IPS DF 4.7 (cell line): ENCODE measurements around the gene ZSCAN16.
"Not testable (repeated sequence)": the region's sequence is repeated elsewhere in the genome, so short reads cannot be mapped to it uniquely, and the experiment has no call there.

Experiments
- DNase-seq: peaks from one replicate; pipeline ENCODE4 v3.0.0-alpha.2; 2013; ENCODE audit warnings: low spot score; ENCODE audit errors: extremely low read depth

The ZSCAN16 gene

DNA sequence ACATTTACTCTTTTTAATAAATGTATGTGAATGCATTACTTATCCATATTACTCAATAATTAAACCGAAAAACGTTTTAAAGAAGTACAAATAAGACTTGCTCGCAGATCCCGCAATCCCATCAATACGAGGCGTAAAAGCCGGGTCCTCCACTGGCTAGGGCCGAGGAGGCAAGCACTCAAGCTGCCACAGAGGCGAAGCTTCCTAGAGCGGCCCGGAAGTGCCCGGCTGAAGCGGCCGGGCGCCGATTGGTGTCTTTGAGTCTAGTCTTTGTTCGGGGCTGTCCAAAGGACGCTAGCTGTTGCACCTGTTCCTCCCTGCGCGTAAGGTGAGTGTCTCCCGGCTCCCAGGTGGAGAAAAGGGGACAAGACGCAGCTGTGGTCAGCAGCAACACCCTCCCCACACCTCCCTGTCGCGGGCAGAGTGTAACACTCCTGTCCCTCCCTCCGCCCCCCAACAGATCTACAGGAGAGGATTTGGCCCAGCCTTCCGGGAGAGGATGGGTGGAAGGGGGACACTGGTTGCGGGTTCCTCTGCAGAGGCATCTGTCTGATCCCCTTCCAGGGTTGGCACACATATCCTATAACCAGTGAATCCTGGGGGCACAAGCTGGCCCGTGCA, at the start of gene ZSCAN16:
Gene ZSCAN16, plus strand, starts transcription at position 260 of the 621 bp plus-strand sequence. CDS start 835 bp downstream, outside the sequence.
- no peak for DNase-seq

DNA sequence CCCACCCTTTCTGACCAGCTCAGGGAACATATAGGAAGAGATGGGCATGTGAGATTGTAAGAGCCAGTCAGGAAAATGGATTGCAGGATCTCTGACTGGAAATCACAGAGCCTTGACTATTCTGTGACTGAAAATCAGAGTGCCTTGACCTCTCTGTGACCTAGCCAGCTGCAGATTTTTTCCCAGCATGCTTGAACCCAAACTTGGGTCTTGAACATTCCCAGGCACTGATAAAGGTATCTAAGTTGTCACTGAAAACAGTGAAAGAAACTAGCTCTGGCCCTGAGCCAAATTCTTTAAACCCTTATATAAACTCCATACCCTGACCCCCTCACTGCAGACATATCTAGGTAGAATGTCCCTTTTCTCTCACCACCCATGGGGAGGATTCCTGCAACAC, 46.4 kb upstream of the ZSCAN16 start:
- DNase-seq = no peak

DNA sequence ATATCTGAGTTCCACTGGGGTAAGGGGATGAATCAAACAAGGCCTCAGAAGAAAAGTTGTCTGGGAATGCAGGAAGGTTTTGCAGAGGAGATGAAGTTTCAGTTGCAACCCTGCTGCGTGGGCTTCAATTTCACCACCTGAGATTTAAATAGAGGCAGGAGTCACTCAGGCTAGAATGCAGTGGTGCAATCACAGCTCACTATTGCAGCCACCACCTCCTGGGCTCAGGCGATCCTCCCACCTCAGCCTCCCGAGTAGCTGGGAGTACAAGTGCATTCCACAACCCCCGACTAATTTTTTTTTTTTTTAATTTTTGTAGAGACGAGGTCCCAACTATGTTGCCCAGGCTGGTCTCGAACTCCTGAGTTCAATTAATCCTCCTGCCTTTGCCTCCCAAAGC, 45.6 kb upstream of the ZSCAN16 start:
- DNase-seq = no peak

DNA sequence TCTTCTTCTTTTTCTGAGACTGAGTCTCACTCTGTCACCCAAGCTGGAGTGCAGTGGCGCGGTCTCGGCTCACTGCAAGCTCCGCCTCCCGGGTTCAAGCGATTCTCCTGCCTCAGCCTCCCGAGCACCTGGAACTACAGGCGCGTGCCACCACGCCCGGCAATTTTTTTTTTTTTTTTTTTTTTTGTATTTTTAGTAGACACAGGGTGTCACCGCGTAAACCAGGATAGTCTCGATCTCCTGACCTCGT, 44.1 kb upstream of the ZSCAN16 start, which contains the start of gene ZNF165:
Gene ZNF165, plus strand, starts transcription at position 188 of the 250 bp plus-strand sequence. CDS start 4,913 bp downstream, outside the sequence.
- DNase-seq = not testable (repeated sequence)

DNA sequence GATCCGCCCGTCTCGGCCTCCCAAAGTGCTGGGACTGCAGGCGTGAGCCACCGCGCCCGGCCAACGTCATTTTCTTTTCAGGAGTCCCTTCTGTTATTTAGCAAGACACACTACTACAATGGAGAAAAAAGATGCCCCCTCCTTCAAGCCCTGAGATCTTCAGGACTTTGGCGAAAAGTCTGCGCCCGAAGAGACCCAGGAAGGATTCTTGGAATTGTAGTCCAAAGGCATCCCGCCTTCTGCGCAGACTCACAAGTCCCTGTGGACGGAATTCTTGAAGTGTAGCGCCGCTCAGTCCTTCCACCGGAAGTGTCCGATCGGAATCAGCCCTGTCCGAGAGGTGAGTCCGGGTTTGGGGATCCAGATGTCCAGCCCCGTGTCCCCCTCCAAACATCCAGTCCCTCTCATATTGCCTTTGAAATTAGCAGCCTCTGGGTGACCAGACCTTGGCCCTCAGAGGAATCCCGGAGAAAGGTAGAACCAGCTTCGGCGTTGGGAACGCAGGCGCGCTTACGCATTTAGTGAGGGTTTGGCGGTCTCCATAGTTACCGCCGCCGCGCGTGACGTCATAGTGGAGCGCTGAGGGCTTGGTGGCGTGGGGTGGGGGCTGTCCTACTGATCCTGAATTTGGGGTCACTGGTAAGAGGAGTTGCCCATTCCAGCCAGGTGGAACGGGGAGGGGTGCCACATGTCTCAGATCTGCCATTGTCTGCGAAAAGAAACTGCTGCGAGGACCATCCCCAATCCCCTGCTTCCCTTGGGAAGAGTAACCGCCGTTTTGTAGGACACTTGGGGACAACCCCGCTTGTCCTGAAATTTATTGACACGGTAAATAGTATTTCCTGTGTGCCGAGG, 43.6 kb upstream of the ZSCAN16 start:
- DNase-seq = peak; percentile 88

DNA sequence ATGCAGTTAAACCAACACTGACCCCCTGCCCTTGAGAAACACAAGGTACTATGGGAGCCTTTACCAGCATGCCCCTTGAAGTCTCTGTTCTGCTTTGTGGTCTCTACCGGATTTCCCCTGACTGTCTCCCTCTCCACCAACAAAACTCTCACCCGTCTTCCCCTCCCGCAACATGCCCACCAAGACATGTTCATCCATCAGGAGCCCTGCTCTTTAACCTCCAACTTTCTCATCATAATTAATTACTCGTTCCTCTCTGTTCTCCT, 43.0 kb upstream of the ZSCAN16 start:
- no peak for DNase-seq

DNA sequence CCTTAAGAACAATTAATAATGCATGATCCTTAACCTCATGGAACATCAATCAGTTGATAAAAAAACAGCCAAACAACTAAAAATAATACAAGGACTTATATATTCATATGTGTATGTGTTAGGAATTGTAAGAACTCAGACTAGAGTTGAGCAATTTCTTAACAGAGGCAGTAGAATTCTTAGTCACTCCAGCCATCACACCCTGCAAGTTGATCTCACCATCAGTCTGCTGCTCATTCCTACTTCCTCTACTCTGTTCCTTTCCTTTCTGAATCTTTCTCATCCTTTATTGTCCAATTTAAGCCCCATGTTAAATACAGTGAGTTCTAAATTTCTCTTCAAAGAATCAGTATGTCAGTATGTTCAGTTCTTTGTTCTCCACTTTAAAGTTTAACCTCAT, 41.5 kb upstream of the ZSCAN16 start:
- no peak for DNase-seq

DNA sequence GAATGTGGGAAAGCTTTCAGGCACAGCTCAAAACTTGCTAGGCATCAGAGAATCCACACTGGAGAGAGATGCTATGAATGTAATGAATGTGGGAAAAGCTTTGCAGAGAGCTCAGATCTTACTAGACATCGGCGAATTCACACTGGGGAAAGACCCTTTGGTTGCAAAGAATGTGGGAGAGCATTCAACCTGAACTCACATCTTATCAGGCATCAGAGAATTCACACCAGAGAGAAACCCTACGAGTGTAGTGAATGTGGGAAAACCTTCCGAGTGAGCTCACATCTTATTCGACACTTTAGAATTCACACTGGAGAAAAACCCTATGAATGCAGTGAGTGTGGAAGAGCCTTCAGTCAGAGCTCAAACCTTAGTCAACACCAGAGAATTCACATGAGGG, 35.4 kb upstream of the ZSCAN16 start:
- no peak for DNase-seq

DNA sequence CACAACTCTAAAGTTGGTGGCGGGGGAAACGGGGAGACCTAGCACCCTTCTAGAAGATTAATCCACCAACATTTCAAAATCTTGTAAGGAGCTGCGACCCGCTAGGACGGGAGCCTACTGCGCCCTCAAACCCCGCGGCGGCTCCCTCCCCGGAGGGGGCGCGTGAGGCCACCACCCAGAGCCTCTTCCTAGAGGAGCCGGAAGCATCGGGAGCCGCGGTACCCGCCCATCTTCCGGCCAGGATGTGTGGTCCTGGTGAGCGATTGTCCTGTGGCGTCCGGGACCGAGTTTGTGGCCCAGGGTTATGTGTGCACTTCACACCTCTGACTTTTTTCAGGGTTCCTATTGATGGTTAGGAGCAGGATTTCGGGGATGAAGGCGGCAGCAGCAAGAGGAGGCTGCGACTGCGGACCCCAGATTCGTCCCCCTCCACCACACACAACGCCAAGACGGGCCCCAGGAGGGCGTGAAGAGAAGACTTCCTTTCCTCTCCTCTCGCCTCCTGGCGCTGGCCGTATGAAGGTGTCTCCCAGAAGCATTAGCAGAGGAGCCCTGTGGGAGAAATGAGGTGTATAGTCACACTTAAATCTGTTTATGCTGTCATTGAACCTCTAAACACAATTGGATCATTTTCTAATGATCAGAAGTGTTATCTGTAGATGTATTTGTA, 33.4 kb upstream of the ZSCAN16 start:
- DNase-seq = no peak

DNA sequence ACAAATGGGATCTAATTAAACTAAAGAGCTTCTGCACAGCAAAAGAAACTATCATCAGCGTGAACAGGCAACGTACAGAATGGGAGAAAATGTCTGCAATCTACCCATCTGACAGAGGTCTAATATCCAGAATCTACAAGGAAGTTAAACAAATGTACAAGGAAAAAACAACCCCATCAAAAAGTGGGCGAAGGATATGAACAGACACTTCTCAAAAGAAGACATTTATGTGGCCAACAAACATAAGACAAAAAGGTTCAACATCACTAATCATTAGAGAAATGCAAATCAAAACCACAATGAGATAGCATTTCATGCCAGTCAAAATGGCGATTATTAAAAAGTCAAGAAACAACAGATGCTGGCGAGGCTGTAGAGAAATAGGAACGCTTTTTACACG, 22.2 kb upstream of the ZSCAN16 start:
- DNase-seq = not testable (repeated sequence)

DNA sequence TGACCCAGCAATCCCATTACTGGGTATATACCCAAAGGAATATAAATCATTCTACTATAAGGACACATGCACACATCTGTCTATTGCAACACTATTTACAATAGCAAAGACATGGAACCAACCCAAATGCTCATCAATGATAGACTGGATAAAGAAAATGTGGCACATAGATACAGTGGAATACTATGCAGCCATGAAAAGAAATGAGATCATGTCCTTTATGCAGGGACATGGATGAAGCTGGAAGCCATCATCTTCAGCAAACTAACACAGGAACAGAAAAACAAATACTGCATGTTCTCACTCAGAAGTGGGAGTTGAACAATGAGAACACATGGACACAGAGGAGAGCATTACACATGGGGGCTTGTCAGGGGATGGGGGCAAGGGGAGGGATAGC, 21.7 kb upstream of the ZSCAN16 start:
- DNase-seq = not testable (repeated sequence)

DNA sequence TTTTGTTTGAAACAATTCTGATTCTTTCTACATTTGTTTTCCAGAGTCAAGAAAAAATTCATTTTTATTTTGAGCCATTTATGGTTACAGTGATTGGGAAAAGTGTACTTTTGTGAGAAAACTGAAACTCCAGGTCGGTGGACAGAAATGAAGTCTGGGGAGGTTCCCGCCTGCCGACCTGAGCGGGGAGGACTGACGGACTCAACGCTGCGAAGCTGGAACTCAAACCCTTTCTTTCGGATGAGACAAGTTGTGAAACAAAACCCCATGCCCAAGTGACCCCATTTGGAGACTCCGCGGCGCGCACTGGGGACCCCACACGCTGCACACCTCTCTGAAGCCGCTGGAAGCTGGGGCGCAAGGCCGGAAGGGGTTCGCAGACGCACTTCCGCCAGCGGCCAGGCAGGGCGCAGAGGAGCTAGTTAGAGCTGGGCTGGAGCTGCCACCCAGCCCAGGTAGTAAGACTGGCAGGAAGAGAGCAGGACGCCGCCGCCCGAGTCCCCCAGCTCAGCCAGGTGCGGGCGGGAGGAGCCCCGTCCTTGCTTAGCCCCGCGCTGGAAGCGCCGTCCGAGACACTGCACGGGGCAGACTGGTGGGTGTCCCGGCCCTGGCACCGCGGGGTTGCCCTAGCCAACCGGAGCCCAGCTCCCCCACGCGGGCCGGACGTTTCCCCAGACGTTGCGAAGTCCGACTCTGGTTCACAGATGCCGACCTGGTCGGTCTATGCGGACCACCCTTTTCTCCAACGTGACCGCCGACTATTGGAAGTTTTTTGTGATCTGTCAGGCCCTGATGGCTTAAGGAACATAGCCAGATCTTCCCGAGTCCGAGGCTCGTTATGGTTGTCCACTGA, 19.8 kb upstream of the ZSCAN16 start:
- DNase-seq = peak; percentile 25

DNA sequence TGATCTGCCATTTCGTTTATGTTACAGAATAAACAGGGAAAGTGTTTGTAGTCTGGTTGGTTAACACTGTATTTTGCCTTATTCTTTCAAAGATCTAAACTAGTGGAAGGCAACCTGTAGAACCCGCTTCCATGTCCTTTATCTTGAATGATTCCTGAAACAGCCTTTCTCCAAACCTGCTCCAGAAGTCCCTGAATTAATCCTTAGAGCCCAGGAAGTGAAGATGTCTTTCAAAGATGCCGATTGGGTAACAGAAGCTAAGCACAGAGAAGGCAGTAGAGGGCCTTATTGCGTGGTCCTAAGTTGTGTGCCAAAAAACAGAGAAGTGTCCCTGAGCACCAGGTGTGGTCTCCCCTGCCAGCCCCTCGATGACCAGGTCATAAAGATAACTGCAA, 19.2 kb upstream of the ZSCAN16 start:
- DNase-seq = no peak

DNA sequence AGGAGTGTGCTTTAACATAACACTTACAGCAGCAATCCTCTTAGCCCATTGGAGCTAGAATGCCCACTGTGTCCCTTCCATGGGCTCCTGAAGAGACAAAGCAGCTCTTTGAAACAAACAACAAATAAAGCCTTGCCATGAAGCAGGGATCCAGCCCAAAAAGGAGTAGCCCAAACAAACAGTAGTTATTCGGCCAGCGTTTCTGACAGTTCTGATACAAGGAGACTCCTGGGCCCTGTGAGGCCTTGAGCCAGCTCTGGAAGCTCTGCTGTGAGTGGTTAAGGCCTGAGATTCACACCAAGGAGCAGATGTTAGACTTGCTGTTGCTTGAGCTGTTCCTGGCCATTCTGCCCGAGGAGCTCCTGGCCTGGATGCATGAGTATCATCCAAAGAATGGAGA, 16.9 kb upstream of the ZSCAN16 start:
- no peak for DNase-seq

DNA sequence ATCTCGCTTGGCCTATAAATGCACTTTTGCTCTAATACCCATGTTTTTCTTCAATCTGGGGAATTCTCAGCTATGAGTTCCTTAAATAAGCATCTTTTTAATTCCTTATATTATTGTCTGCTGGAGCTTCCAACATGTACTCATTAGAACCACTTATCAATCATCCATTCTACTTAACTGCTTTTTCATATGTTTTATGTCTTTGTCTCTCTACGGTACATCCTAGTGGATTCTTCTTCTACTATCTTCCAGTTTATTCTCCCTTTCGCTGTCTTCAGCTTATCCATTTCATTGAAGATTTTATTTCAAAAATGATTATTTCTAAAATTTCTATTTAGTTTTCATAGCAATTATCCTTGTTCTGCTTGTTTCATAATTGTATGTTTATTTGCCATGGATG, 12.4 kb upstream of the ZSCAN16 start:
- DNase-seq = no peak

DNA sequence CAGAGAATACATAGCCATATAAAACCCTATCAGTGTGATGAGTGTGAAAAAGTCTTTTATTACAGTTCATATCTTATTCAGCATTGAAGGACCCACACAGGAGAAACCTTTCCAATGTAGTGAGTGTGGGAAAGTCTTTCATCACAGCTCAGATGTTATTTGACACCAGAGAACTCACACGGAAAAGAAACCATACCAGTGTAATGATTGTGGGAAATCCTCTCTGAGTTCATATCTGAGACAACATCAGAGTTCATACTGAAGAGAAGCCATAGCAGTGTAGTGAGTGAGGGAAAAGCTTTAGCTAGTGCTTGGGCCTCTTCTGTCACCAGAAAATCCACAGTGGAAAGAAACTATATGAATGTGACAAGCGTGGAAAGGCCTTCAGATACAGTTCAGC, 8.6 kb upstream of the ZSCAN16 start:
- DNase-seq = no peak

DNA sequence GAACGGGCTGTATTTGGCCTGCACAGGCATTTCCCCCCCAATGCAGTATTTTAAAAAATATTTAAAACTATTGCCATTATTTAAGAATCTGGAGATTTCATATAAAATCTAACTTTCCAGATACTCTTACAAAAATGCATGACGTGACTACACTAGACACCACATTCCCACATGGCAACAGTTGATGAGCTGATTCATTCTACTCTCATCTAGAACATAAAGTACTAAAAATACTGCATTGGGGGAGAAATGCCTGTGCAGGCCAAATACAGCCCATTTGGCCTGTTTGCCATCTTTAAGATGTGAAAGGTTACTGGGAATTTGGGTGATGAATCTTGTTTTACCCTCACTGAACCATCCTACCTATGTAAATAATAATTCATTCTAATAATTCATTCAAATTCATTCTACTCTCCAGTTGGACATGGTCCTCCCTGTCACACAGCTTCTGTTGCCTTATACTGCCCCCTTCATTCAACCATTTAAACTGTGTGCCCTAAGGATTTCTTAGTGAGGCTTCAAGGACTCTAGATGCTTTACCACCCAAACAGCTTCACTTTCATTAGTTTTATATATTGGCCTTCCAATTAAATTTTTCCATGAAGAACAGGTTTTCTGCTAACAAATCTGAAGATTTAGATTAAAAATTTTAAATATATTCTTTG, 6.9 kb upstream of the ZSCAN16 start:
- DNase-seq = no peak

DNA sequence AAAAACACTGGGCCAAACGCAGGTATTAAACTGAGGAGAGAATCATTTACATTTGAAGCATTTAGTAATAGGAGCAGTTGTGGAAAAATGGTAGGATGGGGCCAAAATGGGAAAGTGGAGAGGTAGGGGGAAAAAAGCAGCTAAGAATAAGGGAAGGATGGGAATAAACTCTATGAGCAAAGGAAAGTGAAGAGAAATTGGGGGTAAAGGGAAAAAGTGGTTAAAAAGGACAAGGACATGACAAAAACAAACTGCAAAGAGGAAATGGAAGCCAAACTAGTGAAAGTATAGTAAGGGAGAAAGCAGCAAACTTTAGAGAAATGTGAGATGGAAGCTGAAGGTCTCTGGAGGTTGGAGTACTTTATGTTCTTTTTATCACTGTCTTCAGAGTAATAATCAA, 6.2 kb upstream of the ZSCAN16 start:
- DNase-seq = no peak

DNA sequence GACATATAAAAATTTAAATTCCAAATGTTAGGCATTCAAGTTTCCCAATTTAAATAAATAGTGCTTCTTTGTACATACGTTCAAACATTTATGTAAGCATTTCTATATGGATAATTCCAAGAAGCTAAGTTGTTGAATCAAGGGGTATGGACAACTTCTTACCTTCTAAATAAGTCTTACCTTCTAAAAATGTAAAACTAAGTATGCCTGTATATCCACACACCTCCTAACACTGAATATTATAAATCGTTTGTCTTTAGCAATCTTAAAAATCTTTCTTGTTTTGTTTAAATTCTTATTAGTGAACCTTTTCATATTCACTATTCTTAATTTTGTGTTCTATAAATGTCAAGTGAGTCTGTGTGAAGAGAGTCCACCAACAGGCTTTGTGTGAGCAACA, 2.5 kb upstream of the ZSCAN16 start:
- DNase-seq = no peak

DNA sequence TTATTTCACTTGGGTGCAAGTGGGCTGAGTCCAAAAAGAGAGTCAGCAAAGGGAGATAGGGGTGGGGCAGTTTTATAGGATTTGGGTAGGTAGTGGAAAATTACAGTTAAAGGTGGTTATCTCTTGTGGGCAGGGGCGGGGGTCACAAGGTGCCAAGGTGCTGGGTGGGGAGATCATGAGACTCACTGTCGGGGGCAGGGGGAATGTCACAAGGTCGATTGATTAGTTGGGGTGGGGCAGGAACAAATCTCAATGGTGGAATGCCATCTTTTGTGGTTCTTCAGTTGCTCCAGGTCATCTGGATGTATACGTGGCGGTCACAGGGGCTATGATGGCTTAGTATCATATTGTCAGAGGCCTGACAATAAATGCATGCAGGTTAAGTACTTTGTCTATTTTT, 2.1 kb upstream of the ZSCAN16 start:
- not testable (repeated sequence) for DNase-seq

DNA sequence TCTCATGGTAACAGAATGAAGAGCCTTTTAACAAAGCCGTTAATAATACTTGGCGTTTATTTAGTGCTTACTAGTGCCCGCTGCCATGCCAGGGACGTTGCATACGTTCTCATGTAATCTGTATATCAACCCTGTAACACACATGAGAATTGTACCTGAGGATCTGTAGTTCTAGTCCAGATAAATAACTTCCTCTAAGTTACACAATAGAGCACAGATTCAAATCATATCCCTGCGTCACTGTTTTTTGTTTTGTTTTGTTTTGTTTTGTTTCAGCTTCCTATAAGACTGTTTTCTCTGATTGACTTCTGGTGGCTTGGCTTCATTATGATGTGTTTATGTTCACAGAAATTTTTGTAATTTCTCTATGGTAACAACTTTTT, 553 bp downstream of the ZSCAN16 start:
- no peak for DNase-seq
